ENCODE measurements around the gene EPB41L4B. TPM values are rescaled to one million over a fixed set of nuclear protein-coding genes. Genes with fewer than 3 reads are reported as not detected.

The EPB41L4B gene
- total RNA-seq, 1 donor from 2014 or later, result 3.7 TPM

GRCh38 chr9:109269839-109270238 is 51.0 kb downstream of the EPB41L4B start:
- no peak for DNase-seq

GRCh38 chr9:109269081-109269480 is 51.8 kb downstream of the EPB41L4B start:
- no peak for DNase-seq

GRCh38 chr9:109267555-109267954 is 53.3 kb downstream of the EPB41L4B start:
- DNase-seq, result no peak

- no peak for DNase-seq
These were observed 55.8 kb downstream of the EPB41L4B start for GRCh38 chr9:109264877-109265587.

GRCh38 chr9:109263358-109263757 is 57.5 kb downstream of the EPB41L4B start:
- DNase-seq, result no peak

- DNase-seq, result peak; percentile 19
These were observed 62.2 kb downstream of the EPB41L4B start for GRCh38 chr9:109258481-109259302.

GRCh38 chr9:109256336-109256735 is 64.5 kb downstream of the EPB41L4B start:
- DNase-seq, result no peak

GRCh38 chr9:109255394-109255793 is 65.5 kb downstream of the EPB41L4B start:
- DNase-seq, result no peak

GRCh38 chr9:109254317-109254716 is 66.5 kb downstream of the EPB41L4B start:
- no peak for DNase-seq

GRCh38 chr9:109253637-109254284 is 67.1 kb downstream of the EPB41L4B start:
- no peak for DNase-seq

- DNase-seq, result no peak
These were observed 67.6 kb downstream of the EPB41L4B start for GRCh38 chr9:109253241-109253636.

GRCh38 chr9:109252291-109252690 is 68.6 kb downstream of the EPB41L4B start:
- no peak for DNase-seq

- no peak for DNase-seq
These were observed 69.1 kb downstream of the EPB41L4B start for GRCh38 chr9:109251776-109252106.

- no peak for DNase-seq
These were observed 69.6 kb downstream of the EPB41L4B start for GRCh38 chr9:109251080-109251775.

- no peak for DNase-seq
These were observed 70.1 kb downstream of the EPB41L4B start for GRCh38 chr9:109250771-109251079.

GRCh38 chr9:109250311-109250741 is 70.5 kb downstream of the EPB41L4B start:
- no peak for DNase-seq

GRCh38 chr9:109249615-109250014 is 71.2 kb downstream of the EPB41L4B start:
- no peak for DNase-seq

- no peak for DNase-seq
These were observed 72.7 kb downstream of the EPB41L4B start for GRCh38 chr9:109248133-109248581.

GRCh38 chr9:109247228-109247627 is 73.6 kb downstream of the EPB41L4B start:
- no peak for DNase-seq

GRCh38 chr9:109246533-109246932 is 74.3 kb downstream of the EPB41L4B start:
- no peak for DNase-seq

GRCh38 chr9:109245310-109245897 is 75.5 kb downstream of the EPB41L4B start:
- DNase-seq, result no peak
